Inflammatory macrophage treated with lipopolysaccharide for 4 hours (primary cell): Measurements from ENCODE around the gene TMEM258.
A peak's percentile ranks its signal among the peaks of the same experiment; 100 is the strongest.

ENCODE experiments used
- DNase-seq: peaks from one replicate; pipeline ENCODE4 v3.0.0-alpha.2; 2020

Gene TMEM258

GRCh38 chr11:61792310-61793082 lies at the start of gene TMEM258, which contains the start of gene FEN1:
Gene TMEM258, minus strand, starts transcription at chr11:61792599. Its CDS starts 41 bp downstream, at chr11:61792558.
Gene FEN1, plus strand, starts transcription at chr11:61792911. Its CDS starts 2,451 bp downstream, at chr11:61795362.
- DNase-seq, result peak; percentile 93

GRCh38 chr11:61841636-61842527 lies 49.5 kb upstream of the TMEM258 start:
- no peak for DNase-seq

- no peak for DNase-seq
Measured at GRCh38 chr11:61840371-61840770, 48.0 kb upstream of the TMEM258 start.

- no peak for DNase-seq
Measured at GRCh38 chr11:61839742-61840141, 47.3 kb upstream of the TMEM258 start.

GRCh38 chr11:61838921-61839320 lies 46.5 kb upstream of the TMEM258 start:
- DNase-seq, result no peak

- DNase-seq, result no peak
Measured at GRCh38 chr11:61838501-61838900, 46.1 kb upstream of the TMEM258 start.

- no peak for DNase-seq
Measured at GRCh38 chr11:61837411-61838005, 45.1 kb upstream of the TMEM258 start.

- DNase-seq, result no peak
Measured at GRCh38 chr11:61836193-61836592, 43.8 kb upstream of the TMEM258 start.

GRCh38 chr11:61834278-61835048 lies 42.1 kb upstream of the TMEM258 start:
- DNase-seq, result peak; percentile 90

GRCh38 chr11:61833926-61834277 lies 41.5 kb upstream of the TMEM258 start:
- DNase-seq, result no peak

- no peak for DNase-seq
Measured at GRCh38 chr11:61833471-61833870, 41.1 kb upstream of the TMEM258 start.

GRCh38 chr11:61832754-61833153 lies 40.4 kb upstream of the TMEM258 start:
- no peak for DNase-seq

- no peak for DNase-seq
Measured at GRCh38 chr11:61832207-61832606, 39.8 kb upstream of the TMEM258 start.

- DNase-seq, result peak; percentile 26
Measured at GRCh38 chr11:61830237-61831105, 38.1 kb upstream of the TMEM258 start.

GRCh38 chr11:61829806-61830205 lies 37.4 kb upstream of the TMEM258 start:
- no peak for DNase-seq

- peak; percentile 24 for DNase-seq
Measured at GRCh38 chr11:61828629-61829407, 36.4 kb upstream of the TMEM258 start.

GRCh38 chr11:61828379-61828628 lies 35.9 kb upstream of the TMEM258 start:
- no peak for DNase-seq

- DNase-seq, result peak; percentile 92
Measured at GRCh38 chr11:61827571-61828378, 35.4 kb upstream of the TMEM258 start, which contains the start of gene FADS2. Gene FADS2, plus strand, starts transcription at chr11:61828300. Its CDS starts 91 bp downstream, at chr11:61828391.

- peak; percentile 54 for DNase-seq
Measured at GRCh38 chr11:61826930-61827570, 34.7 kb upstream of the TMEM258 start.

- no peak for DNase-seq
Measured at GRCh38 chr11:61820174-61820573, 27.8 kb upstream of the TMEM258 start.
